ENCODE data around the gene SKIL.
A peak's percentile ranks its signal among the peaks of the same experiment; 100 is the strongest.

The SKIL gene

DNA sequence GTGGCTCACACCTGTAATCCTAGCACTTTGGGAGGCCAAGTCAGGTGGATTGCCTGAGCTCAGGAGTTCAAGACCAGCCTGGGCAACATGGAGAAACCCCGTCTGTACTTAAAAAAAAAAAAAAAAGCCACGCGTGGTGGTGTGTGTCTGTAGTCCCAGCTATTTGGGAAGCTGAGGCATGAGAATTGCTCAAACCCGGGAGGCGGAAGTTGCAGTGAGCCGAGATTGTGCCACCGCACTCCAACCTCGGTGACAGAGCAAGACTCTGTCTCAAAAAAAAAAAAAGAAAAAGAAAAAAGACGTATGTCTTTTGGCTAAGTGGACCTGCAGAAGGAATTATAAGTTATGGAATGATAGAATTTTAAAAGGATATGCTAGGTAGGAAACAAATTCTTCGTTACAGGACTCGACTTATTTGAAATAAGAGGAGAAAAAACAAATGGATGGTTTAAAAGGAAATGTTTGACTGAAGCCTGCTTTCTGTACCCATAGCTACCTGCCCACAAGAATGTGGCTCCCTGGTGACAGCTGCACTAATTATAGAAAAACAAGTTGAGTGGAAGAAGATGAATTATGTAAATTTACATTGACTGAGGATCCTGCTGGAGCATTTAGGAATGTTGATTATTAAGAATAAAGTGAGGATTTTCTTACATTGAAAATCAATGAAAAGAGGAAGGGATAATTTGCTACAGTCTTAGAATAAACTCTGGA lies 36.0 kb upstream of the SKIL start:
- TF ChIP-seq TEAD4 (IDR thresholded peaks at IDR 0.05) = peak; percentile 83
- no peak for TF ChIP-seq RAD21 (IDR thresholded peaks at IDR 0.05; ENCODE audit: low read depth)
- TF ChIP-seq, protein P1, sequence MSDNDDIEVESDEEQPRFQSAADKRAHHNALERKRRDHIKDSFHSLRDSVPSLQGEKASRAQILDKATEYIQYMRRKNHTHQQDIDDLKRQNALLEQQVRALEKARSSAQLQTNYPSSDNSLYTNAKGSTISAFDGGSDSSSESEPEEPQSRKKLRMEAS (IDR thresholded peaks at IDR 0.05) = no peak
- no peak for TF ChIP-seq TCF12 (IDR thresholded peaks at IDR 0.05; ENCODE audit: low read depth)
- TF ChIP-seq CREB1 (IDR thresholded peaks at IDR 0.05; ENCODE audit: low read depth) = no peak
- TF ChIP-seq, protein P2, sequence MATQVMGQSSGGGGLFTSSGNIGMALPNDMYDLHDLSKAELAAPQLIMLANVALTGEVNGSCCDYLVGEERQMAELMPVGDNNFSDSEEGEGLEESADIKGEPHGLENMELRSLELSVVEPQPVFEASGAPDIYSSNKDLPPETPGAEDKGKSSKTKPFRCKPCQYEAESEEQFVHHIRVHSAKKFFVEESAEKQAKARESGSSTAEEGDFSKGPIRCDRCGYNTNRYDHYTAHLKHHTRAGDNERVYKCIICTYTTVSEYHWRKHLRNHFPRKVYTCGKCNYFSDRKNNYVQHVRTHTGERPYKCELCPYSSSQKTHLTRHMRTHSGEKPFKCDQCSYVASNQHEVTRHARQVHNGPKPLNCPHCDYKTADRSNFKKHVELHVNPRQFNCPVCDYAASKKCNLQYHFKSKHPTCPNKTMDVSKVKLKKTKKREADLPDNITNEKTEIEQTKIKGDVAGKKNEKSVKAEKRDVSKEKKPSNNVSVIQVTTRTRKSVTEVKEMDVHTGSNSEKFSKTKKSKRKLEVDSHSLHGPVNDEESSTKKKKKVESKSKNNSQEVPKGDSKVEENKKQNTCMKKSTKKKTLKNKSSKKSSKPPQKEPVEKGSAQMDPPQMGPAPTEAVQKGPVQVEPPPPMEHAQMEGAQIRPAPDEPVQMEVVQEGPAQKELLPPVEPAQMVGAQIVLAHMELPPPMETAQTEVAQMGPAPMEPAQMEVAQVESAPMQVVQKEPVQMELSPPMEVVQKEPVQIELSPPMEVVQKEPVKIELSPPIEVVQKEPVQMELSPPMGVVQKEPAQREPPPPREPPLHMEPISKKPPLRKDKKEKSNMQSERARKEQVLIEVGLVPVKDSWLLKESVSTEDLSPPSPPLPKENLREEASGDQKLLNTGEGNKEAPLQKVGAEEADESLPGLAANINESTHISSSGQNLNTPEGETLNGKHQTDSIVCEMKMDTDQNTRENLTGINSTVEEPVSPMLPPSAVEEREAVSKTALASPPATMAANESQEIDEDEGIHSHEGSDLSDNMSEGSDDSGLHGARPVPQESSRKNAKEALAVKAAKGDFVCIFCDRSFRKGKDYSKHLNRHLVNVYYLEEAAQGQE (IDR thresholded peaks at IDR 0.05; ENCODE audit: low read depth) = no peak
- TF ChIP-seq TAF1 (IDR thresholded peaks at IDR 0.05; ENCODE audit: low read depth) = no peak
- TF ChIP-seq, protein P3, sequence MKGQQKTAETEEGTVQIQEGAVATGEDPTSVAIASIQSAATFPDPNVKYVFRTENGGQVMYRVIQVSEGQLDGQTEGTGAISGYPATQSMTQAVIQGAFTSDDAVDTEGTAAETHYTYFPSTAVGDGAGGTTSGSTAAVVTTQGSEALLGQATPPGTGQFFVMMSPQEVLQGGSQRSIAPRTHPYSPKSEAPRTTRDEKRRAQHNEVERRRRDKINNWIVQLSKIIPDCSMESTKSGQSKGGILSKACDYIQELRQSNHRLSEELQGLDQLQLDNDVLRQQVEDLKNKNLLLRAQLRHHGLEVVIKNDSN (IDR thresholded peaks at IDR 0.05) = no peak
- no peak for TF ChIP-seq YY1 (IDR thresholded peaks at IDR 0.05; ENCODE audit: low read depth)
- no peak for TF ChIP-seq CEBPB (IDR thresholded peaks at IDR 0.05)
- no peak for TF ChIP-seq EP300 (IDR thresholded peaks at IDR 0.05; ENCODE audit: borderline replicate concordance)
- TF ChIP-seq FOXM1 (IDR thresholded peaks at IDR 0.05; ENCODE audit: borderline replicate concordance, low read depth) = peak; percentile 29; the same call in 1 of the 2 replicates
- no peak for TF ChIP-seq EGR1 (IDR thresholded peaks at IDR 0.05)

DNA sequence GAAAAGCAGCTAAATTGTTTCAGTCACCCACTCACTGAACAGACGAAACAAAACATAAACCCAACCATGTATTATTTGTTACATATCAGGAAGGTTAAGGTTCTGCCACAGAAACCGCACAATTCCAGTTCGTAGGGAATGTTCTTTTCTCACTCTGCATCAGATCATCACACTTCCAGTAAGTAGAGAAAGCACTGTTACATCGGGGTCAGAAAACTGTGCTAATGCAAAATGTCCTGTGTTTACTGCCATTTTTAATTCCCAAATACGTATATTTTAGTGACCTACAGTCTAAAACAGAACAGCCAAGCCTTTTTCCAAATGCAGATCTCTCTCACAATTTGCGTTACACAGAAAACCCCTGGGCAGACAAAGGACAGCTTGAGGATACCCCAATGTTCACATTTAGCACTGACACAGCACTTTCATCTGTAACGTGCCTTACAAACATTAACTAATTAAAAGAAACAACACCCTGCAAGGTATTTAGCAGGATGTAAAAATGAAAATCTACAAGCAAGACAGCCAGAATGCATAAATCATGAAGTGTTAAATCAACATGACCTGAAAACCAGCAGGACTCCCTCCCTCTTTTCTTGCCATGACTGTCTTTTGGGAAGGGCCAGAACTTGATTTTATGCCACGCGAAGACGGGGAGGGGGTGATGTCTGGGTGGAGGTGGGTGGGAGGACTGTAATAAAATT lies 34.8 kb upstream of the SKIL start:
- no peak for TF ChIP-seq ZBTB7A (IDR thresholded peaks at IDR 0.05; ENCODE audit: low read depth)
- peak; percentile 41; the same call in 1 of the 2 replicates for TF ChIP-seq EP300 (IDR thresholded peaks at IDR 0.05; ENCODE audit: borderline replicate concordance)
- no peak for TF ChIP-seq EGR1 (IDR thresholded peaks at IDR 0.05)

DNA sequence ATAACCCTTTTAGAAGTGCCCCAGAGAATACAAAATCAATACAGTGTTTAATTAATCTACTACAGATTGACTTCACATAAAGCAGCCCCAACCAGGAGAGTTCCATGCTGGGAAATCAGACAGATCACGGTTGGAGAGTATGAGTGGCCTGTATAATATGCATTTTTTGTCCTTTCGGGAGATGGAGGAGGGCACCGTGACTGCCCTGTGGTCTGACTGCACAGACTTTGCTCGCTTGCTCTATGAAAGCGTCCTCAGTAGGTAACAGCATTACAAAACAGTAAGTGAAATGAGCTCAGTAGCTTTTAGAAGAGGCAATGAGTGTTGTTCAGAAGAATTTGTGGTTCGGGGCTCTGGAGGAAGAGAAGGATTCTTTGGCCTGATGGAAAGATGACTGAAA lies 34.2 kb upstream of the SKIL start:
- TF ChIP-seq RAD21 (IDR thresholded peaks at IDR 0.05; ENCODE audit: low read depth) (no peak), TAF1 (IDR thresholded peaks at IDR 0.05; ENCODE audit: low read depth) (no peak), TCF12 (IDR thresholded peaks at IDR 0.05; ENCODE audit: low read depth) (no peak)

DNA sequence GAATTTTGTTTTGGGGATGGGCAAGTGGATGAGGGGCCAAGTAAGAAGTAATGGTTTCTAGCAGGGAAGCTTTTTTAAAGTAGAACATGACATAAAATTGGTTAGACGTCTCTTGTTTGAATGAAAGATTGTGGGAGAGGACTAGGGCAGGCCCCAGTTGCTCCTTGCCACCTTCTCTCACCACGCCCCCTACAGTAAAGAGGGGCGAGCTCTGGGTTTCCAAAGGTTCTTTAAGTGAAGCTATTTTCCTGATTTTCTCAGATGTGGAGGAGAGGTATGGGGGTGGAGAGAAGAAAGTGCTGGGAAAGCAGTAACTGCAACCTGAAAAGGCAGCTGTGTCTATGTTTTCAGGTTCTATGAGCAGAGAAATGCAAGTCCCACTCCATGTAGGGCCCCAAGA lies 32.6 kb upstream of the SKIL start:
- TF ChIP-seq CREB1 (IDR thresholded peaks at IDR 0.05; ENCODE audit: low read depth) = no peak
- TF ChIP-seq, protein P3 (IDR thresholded peaks at IDR 0.05) = no peak
- no peak for TF ChIP-seq TAF1 (IDR thresholded peaks at IDR 0.05; ENCODE audit: low read depth)
- no peak for TF ChIP-seq NFIC (IDR thresholded peaks at IDR 0.05)
- TF ChIP-seq TCF12 (IDR thresholded peaks at IDR 0.05; ENCODE audit: low read depth) = no peak
- TF ChIP-seq RAD21 (IDR thresholded peaks at IDR 0.05; ENCODE audit: low read depth) = no peak

DNA sequence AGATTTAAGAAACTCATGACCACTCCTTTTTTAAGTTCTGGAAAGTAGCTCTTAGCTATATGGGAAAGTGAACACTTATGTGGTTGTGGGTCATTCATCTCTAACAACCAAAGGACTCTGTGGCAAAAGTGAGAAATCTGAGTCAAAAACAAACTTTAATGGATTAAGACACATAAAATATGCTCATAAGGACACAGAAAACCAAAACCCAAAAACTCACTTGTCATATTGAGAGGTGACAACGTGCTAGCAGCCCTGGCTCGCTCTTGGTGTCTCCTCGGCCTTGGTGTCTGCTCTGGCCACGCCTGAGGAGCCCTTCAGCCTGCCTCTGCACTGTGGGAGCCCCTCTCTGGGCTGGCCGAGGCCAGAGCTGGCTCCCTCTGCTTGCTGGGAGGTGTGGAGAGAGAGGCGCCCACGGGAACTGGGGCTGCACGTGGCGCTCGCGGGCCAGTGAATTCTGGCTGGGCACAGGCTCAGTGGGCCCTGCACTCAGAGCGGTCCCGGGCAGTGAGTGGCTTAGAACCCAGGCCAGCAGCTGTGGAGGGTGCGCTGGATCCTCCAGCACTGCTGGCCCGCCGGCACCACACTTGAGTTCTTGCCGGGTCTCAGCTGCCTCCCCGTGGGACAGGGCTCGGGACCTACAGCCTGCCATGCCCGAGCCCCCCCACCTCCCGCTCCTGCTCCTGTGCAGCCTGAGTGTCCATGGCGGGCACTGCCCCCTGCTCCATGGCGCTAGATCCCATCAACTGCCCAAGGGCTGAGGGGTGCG lies 30.3 kb upstream of the SKIL start:
- TF ChIP-seq ZBTB7A (IDR thresholded peaks at IDR 0.05; ENCODE audit: low read depth) = no peak
- no peak for TF ChIP-seq EGR1 (IDR thresholded peaks at IDR 0.05)
- TF ChIP-seq RAD21 (IDR thresholded peaks at IDR 0.05; ENCODE audit: low read depth) = no peak
- no peak for TF ChIP-seq EP300 (IDR thresholded peaks at IDR 0.05; ENCODE audit: borderline replicate concordance)
- TF ChIP-seq TEAD4 (IDR thresholded peaks at IDR 0.05) = no peak
- TF ChIP-seq CREB1 (IDR thresholded peaks at IDR 0.05; ENCODE audit: low read depth) = no peak

DNA sequence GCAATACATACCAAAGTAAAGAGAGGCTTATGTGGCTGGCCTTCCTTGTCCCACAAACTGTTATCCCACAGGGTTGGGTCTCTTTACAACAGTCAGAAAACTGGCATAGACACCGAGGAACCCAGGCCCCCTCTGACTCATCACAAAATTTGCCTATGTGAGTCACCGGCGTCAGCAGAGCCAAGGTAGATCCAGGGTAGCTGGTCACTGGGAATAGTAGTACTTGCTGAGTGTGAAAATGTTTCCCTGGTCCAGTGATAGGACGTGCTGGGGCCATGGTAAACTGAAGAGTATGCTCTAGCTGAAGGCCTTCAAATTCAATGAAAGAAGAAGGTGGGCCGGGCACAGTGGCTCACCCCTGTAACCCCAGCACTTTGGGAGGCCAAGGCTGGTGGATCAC lies 27.1 kb upstream of the SKIL start:
- no peak for TF ChIP-seq TEAD4 (IDR thresholded peaks at IDR 0.05)

DNA sequence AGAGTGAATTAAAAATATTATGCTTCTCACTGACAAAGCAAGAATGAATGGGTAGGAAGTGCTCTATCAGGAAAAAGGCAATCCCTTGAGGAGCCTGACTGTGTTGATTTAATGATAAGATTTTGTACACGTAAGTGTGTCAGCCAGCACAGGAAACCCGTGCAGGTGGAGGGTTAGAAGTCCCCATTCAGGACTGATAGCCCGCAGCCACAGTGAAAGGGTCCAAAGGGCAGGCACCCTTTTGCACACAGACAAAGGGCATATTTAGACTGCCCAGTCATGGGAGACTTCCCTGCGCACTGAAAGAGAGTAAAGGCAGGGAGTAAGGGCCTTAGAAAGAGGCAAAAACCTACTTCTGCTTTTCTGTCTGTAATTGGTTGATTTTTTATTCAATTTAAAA lies 26.4 kb upstream of the SKIL start:
- TF ChIP-seq FOXM1 (IDR thresholded peaks at IDR 0.05; ENCODE audit: borderline replicate concordance, low read depth) (no peak), RAD21 (IDR thresholded peaks at IDR 0.05; ENCODE audit: low read depth) (no peak), EP300 (IDR thresholded peaks at IDR 0.05; ENCODE audit: borderline replicate concordance) (no peak), TAF1 (IDR thresholded peaks at IDR 0.05; ENCODE audit: low read depth) (no peak), CEBPB (IDR thresholded peaks at IDR 0.05) (no peak), EGR1 (IDR thresholded peaks at IDR 0.05) (no peak), NFIC (IDR thresholded peaks at IDR 0.05) (no peak), TCF12 (IDR thresholded peaks at IDR 0.05; ENCODE audit: low read depth) (no peak), CREB1 (IDR thresholded peaks at IDR 0.05; ENCODE audit: low read depth) (no peak)
- TF ChIP-seq, protein P3 (IDR thresholded peaks at IDR 0.05) = no peak
